ENCODE measurements around the gene DHTKD1.

- TF ChIP-seq POLR2A (IDR thresholded peaks at IDR 0.05) (peak; percentile 24), CTCF (IDR thresholded peaks at IDR 0.05) (peak in 2 of 3 experiments; percentile 40 to 44)
Observed at GRCh38 chr10:12068449-12069269, at the start of gene DHTKD1.

All from testis (tissue), 2 donors.